SW480 (cell line): ENCODE results near the gene S100A16.

Experiments used
- DNase-seq: peaks from one replicate; pipeline ENCODE4 v3.0.0-alpha.2; 2016; ENCODE audit warnings: low spot score

The S100A16 gene

GRCh38 chr1:153636312-153636711 is 23.4 kb upstream of the S100A16 start:
- no peak for DNase-seq

DNA sequence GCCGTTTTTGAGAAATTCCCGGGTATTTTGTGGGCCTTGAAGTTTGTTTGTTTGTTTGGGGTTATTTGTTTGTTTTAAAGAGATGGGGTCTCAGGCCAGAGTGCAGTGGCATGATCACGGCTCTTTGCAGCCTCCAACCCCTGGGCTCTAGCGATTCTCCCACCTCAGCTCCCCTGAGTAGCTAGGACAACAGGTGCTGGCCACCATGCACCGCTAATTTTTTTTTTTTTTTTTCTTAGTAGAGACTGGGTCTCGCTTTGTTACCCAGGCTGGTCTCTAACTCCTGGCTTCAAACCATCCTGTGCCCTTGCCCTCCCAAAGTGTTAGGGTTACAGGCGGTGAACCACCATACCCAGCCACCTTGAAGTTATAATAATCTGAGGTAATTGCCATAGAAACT is 22.9 kb upstream of the S100A16 start:
- no peak for DNase-seq

GRCh38 chr1:153633754-153634665 is 21.1 kb upstream of the S100A16 start, which contains the start of gene CHTOP:
Gene CHTOP (plus strand): TSS chr1:153634066. CDS start chr1:153636589, 2,523 bp downstream.
- DNase-seq: peak; percentile 96

- DNase-seq: peak; percentile 39
These were observed 20.3 kb upstream of the S100A16 start for GRCh38 chr1:153633161-153633753.

DNA sequence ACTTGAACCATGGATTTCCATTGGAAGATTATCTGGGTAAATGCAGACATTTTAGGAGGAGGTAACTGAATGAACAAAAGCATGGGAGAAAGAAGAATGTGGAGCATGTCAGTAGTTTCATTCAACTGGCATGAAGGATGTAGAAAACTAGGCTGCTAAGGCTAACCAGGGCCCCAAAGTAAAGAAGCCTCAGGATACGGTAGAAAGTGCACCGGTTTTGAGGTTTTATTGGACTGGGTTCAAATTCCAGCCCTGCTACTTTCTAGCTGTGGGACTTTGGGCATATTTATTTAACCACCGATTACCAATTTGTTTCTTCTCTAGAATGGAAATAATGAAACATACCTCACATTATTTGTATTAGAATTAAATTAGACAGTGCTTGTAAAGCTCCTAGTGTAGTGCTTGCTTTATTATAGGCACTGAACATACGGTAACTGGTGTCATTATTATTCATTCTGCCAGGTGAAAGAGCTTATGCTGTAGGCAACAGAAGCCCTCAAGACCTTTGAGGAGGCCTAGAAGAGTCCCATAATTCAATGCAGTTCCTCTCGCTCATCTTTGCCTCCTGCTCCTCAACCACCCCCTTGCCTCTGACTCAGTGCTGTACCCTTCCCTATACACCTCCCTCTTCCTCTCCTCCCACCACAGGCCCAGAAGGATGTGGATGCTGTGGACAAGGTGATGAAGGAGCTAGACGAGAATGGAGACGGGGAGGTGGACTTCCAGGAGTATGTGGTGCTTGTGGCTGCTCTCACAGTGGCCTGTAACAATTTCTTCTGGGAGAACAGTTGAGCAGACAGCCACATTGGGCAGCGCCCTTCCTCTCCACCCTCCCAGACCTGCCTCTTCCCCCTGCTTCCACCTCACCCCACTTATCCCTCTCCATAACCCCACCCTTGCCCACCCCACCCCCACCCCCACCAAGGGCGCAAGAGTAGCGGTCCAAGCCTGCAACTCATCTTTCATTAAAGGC is 18.4 kb upstream of the S100A16 start:
- DNase-seq: no peak

DNA sequence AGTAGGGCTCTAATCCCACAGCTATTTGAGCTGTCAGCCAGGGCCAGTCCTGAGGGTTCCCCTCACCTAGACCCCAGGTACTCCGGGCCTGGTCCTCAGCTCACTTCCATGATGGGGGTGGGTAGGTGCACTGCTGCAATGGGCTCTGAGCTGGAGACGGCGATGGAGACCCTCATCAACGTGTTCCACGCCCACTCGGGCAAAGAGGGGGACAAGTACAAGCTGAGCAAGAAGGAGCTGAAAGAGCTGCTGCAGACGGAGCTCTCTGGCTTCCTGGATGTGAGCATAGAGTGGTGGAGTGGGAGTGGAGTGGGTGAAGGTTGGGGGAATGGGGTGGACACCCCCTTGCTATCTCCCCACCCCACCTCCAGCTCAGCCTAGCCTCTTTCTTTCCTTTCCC is 17.4 kb upstream of the S100A16 start:
- DNase-seq: no peak

DNA sequence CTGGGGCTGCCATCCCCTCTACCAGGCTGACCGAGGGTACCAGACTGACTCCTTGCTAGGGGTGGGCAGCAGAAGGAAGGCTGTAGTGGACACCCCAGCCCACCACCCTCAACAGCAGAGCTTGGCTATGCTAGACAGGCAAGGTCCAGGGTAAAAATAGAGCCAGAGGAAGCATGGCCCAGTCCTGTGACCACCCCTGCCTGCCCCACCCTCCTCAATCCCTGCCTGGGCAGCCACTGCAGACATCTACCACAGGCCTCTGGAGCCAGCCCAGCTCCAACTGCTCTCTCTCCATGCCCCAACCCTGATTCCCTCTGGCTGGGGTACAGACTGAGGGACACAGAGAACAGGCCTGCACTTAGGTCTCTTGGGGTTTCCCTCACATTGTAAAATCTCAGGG is 17.0 kb upstream of the S100A16 start:
- no peak for DNase-seq

GRCh38 chr1:153629343-153629665 is 16.4 kb upstream of the S100A16 start:
- no peak for DNase-seq

- DNase-seq: no peak
These were observed 15.9 kb upstream of the S100A16 start for GRCh38 chr1:153628638-153629342.

GRCh38 chr1:153627715-153628626 is 15.0 kb upstream of the S100A16 start, which contains the start of gene S100A1:
Gene S100A1 (plus strand): TSS chr1:153628434. CDS start chr1:153630522, 2,088 bp downstream.
- no peak for DNase-seq

DNA sequence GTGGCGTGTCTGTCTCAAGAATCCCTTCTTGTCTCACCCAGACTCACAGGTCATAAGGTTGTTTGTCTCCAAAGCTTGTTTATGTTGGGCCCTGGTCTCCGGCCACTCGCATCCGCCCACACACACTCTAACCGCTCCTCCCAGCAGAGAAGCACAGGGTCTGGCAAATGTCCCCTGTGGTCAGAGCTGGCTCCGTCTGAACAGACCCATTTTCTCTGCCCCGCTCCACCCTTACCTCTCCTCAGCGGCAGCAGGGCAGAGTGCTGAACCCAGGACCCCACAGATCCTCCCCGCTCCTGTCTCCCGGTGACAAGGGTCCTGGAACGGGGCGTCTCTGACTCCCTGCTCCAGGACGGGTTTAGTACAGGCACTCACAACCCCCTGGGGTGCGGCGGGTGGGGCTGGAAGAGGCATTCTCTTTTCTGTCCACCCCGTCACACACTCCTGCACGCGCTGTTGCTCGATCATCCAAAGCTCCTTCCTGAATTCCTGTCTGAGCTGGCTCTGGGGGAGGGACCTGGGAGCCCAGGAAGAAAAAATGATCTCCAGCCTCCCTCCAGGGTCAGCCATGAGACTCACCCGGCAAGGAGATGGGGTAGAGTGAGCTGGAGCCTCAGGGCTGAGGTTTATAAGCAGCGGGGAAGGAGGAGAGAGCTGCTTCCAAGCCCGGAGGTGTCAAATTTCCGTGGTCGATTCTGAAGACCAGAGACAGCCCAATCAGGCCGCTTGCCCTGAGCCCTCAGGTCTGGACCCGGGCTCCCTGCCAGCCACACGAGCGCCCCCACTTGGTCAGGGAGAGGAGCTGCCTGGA is 14.2 kb upstream of the S100A16 start, which contains the start of gene S100A13:
S100A13 (minus strand) TSS at position 602 of the 811 bp plus-strand sequence. CDS start 1,033 bp downstream, outside the sequence.
- peak; percentile 90 for DNase-seq

- DNase-seq: no peak
These were observed 13.6 kb upstream of the S100A16 start for GRCh38 chr1:153626477-153626903.

DNA sequence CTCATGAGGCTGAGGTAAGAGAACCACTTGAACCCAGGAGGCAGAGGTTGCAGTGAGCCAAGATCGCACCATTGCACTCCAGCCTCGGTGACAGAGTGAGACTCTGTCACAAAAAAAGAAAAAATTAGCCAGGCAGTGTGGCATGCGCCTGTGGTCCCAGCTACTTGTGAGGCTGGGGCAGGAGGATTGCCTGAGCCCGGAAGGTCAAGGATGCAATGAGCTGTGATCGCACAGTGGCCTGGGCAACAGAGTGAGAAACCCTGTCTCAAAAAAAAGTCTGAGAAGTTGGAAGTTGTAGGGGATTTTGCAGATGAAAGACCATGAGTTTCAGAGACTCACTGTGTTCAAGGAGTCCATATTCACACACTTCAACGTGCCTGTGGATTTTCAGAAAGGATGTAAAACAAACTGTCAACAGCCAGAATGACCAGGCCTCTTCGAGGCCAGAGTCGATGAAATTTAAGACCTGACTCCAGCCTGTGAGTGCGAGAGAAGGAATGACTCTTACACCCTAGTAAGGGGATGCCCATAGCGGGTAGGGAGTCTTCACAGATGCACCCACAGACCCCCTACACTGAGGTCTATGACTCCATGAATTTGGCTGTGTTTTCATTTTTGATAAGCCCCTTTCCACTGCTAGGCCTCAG is 12.2 kb upstream of the S100A16 start:
- no peak for DNase-seq

- no peak for DNase-seq
These were observed 10.2 kb upstream of the S100A16 start for GRCh38 chr1:153623101-153623500.

DNA sequence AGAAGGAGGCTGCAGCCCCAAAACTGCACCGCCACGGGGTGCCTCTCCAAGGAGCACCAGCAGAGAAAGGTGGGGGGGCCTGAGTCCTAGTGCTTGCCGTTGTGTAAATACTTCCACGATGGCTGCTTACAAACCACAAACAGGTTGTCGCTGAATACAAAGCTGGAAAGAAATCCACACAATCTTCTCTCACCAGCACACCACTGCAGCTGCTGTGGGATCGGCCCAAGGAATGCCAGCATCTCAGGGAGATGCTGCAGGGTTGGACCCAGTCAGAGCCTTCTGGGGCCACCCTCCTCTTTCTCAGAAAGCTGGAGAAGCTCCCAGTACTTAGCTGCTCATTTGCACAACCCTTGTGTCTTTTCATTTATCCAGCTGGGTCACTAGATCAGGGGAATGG is 6.2 kb upstream of the S100A16 start:
- DNase-seq: no peak

GRCh38 chr1:153617663-153618062 is 4.7 kb upstream of the S100A16 start:
- no peak for DNase-seq

GRCh38 chr1:153616917-153617311 is 4.0 kb upstream of the S100A16 start:
- DNase-seq: no peak

- DNase-seq: no peak
These were observed 3.4 kb upstream of the S100A16 start, which contains the start of gene S100A14 for GRCh38 chr1:153616144-153616916. Gene S100A14 (minus strand): TSS chr1:153616325. CDS start chr1:153615858, 467 bp downstream.
